ENCODE data around the gene ACOX3. TPM values are rescaled to one million over a fixed set of nuclear protein-coding genes. Genes with fewer than 3 reads are reported as not detected.

Gene ACOX3
- total RNA-seq, 1 experiment from 2014 or later: 17.9 TPM

- Mint-ChIP-seq H3K4me1 (ENCODE audit: insufficient read depth, unreplicated experiment) (peaks cover 58% of the 10 kb centered on the region), H3K27ac (ENCODE audit: low read depth, unreplicated experiment) (peak overlapping the region; percentile 100), H3K27me3 (ENCODE audit: insufficient read depth, unreplicated experiment) (no peaks in the 10 kb centered on the region), H3K9me3 (ENCODE audit: unreplicated experiment) (no peaks in the 10 kb centered on the region), H3K36me3 (ENCODE audit: insufficient read depth, unreplicated experiment) (peaks cover 17% of the 10 kb centered on the region), H3K4me3 (ENCODE audit: unreplicated experiment) (peak overlapping the region; percentile 98)
- TF ChIP-seq, protein P1, sequence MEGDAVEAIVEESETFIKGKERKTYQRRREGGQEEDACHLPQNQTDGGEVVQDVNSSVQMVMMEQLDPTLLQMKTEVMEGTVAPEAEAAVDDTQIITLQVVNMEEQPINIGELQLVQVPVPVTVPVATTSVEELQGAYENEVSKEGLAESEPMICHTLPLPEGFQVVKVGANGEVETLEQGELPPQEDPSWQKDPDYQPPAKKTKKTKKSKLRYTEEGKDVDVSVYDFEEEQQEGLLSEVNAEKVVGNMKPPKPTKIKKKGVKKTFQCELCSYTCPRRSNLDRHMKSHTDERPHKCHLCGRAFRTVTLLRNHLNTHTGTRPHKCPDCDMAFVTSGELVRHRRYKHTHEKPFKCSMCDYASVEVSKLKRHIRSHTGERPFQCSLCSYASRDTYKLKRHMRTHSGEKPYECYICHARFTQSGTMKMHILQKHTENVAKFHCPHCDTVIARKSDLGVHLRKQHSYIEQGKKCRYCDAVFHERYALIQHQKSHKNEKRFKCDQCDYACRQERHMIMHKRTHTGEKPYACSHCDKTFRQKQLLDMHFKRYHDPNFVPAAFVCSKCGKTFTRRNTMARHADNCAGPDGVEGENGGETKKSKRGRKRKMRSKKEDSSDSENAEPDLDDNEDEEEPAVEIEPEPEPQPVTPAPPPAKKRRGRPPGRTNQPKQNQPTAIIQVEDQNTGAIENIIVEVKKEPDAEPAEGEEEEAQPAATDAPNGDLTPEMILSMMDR (IDR thresholded peaks at IDR 0.05; ENCODE audit: unreplicated experiment): no peak
- no TSS peak for BruUV-seq (replicated peaks)
- intact Hi-C loops (cut with micrococcal nuclease): no loop called here
- DNase-seq (ENCODE audit: unreplicated experiment): no peak
- ChIA-PET POLR2A (interaction anchor here (0.7 to 6.7 kb wide), 2 partner anchors 11 to 715 kb away, joined by 3 to 105 read pairs; no protein-coding TSS in a partner anchor), CTCF (interaction anchor here (0.6 to 1.8 kb wide), 5 partner anchors 12 to 262 kb away, joined by 3 to 5 read pairs (median 3); no protein-coding TSS in a partner anchor)
These were observed 1.8 kb downstream of the ACOX3 start for GRCh38 chr4:8438743-8439142.

DNA sequence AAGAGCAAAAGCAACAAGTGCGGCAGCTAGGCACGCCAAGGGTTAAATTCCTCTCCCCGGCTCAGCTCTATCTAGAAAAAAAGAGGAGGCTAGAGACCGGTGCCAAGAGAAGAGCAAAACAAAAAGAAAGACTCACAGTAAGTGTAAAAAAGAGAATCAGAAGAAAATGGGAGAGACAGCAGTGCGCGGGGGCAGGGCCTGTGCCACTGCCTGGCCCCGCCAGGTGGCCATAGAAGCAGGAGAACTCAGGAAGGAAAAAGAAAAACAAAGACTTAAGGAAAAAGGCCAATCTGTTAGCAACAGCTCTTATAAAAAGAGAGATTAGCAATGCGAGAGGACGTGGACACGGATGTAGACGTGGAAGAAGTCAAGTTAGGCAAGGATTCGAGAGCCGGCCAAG lies 3.2 kb downstream of the ACOX3 start:
- no peaks in the 10 kb centered on the region for H3K27me3 Mint-ChIP-seq (ENCODE audit: insufficient read depth, unreplicated experiment)
- ChIA-PET POLR2A (interaction anchor here (0.6 to 6.7 kb wide), 7 partner anchors 9 to 1079 kb away, joined by 3 to 105 read pairs (median 3); no protein-coding TSS in a partner anchor), CTCF (interaction anchor here (0.6 to 2.2 kb wide), 11 partner anchors 9 to 509 kb away, joined by 3 to 8 read pairs (median 3); no protein-coding TSS in a partner anchor)
- no peaks in the 10 kb centered on the region for H3K9me3 Mint-ChIP-seq (ENCODE audit: unreplicated experiment)
- peaks cover 44% of the 10 kb centered on the region for H3K4me1 Mint-ChIP-seq (ENCODE audit: insufficient read depth, unreplicated experiment)
- TF ChIP-seq, protein P1 (IDR thresholded peaks at IDR 0.05; ENCODE audit: unreplicated experiment): no peak
- peaks cover 13% of the 10 kb centered on the region for H3K36me3 Mint-ChIP-seq (ENCODE audit: insufficient read depth, unreplicated experiment)
- H3K4me3 Mint-ChIP-seq (ENCODE audit: unreplicated experiment): peak overlapping the region; percentile 98
- intact Hi-C loops (cut with micrococcal nuclease): no loop called here
- DNase-seq (ENCODE audit: unreplicated experiment): peak; percentile 2
- H3K27ac Mint-ChIP-seq (ENCODE audit: low read depth, unreplicated experiment): peak overlapping the region; percentile 100
- no TSS peak for BruUV-seq (replicated peaks)

- Mint-ChIP-seq H3K27ac (ENCODE audit: low read depth, unreplicated experiment) (peak overlapping the region; percentile 46), H3K9me3 (ENCODE audit: unreplicated experiment) (no peaks in the 10 kb centered on the region), H3K4me3 (ENCODE audit: unreplicated experiment) (peak overlapping the region; percentile 63), H3K27me3 (ENCODE audit: insufficient read depth, unreplicated experiment) (no peaks in the 10 kb centered on the region), H3K4me1 (ENCODE audit: insufficient read depth, unreplicated experiment) (peaks cover 36% of the 10 kb centered on the region), H3K36me3 (ENCODE audit: insufficient read depth, unreplicated experiment) (peaks cover 18% of the 10 kb centered on the region)
- TF ChIP-seq, protein P1 (IDR thresholded peaks at IDR 0.05; ENCODE audit: unreplicated experiment): no peak
- intact Hi-C loops (cut with micrococcal nuclease): no loop called here
- BruUV-seq (replicated peaks): no TSS peak
- ChIA-PET CTCF (interaction anchor here (0.7 to 2.2 kb wide), 6 partner anchors 9 to 193 kb away, joined by 3 to 8 read pairs (median 6); no protein-coding TSS in a partner anchor), POLR2A (interaction anchor here (0.8 kb wide), 1 partner anchor 8 kb away, joined by 5 read pairs; no protein-coding TSS in a partner anchor)
- DNase-seq (ENCODE audit: unreplicated experiment): no peak
These were observed 4.8 kb downstream of the ACOX3 start for GRCh38 chr4:8435656-8436121.

DNA sequence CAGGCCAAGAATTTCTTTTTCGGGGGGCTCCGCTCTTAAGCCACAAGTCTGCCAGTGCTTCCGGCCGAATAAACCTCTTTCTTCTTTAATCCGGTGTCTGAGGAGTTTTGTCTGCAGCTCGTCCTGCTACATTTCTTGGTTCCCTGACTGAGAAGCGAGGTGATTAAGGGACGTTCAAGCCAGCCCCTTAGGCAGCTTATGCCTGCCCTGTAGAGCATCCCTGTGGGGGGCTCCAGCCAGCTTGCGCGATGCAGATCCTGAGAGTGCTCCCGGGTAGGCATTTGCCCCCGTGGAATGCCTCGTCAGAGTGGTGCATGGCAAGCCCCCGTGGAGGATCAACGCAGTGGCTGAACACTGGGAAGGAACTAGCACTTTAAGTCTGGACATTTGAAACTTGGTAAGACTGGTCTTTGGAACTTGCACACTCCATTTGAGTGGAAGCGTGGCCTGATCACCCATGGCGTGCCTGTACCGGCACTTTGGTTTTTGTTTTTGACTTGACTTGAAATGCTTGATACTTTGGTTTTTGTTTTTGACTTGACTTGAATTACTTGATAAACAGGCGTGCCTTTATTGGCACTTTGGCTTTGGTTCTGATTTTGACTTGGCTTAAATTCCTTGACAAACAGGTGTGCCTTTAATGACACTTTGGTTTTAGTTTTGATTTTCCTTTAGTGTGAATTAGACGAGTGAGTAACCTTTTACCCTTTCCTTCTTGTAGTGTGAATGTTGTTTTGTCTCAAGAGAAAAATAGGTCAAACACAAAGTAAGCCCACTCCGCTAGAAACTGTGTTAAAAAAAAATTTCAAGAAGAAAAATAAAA lies 6.1 kb downstream of the ACOX3 start:
- Mint-ChIP-seq H3K4me3 (ENCODE audit: unreplicated experiment) (no peak overlapping the region), H3K4me1 (ENCODE audit: insufficient read depth, unreplicated experiment) (peaks cover 36% of the 10 kb centered on the region)

More for the DNA sequence above, 6.1 kb downstream of the ACOX3 start:
- no peak overlapping the region for H3K27ac Mint-ChIP-seq (ENCODE audit: low read depth, unreplicated experiment)
- intact Hi-C loops (cut with micrococcal nuclease): no loop called here
- DNase-seq (ENCODE audit: unreplicated experiment): no peak
- ChIA-PET CTCF (interaction anchor here (0.6 to 1.7 kb wide), 3 partner anchors 34 to 492 kb away, joined by 4 to 8 read pairs (median 8); no protein-coding TSS in a partner anchor), POLR2A (no interaction called here)
- no TSS peak for BruUV-seq (replicated peaks)
- H3K9me3 Mint-ChIP-seq (ENCODE audit: unreplicated experiment): no peaks in the 10 kb centered on the region
- TF ChIP-seq, protein P1 (IDR thresholded peaks at IDR 0.05; ENCODE audit: unreplicated experiment): no peak
- H3K27me3 Mint-ChIP-seq (ENCODE audit: insufficient read depth, unreplicated experiment): no peaks in the 10 kb centered on the region
- H3K36me3 Mint-ChIP-seq (ENCODE audit: insufficient read depth, unreplicated experiment): peaks cover 15% of the 10 kb centered on the region

All from MCF 10A (cell line).